ENCODE results near the gene PEAK1. TPM values are rescaled to one million over a fixed set of nuclear protein-coding genes. Genes with fewer than 3 reads are reported as not detected.

PEAK1 gene
- polyA plus RNA-seq, 2 of the 4 experiments (the other 2 are of a cell fraction), result 7.5 to 13.7 TPM

- DNase-seq (ENCODE audit: low read depth in 1 of 2, low spot score in 1 of 2), result no peak
- TF ChIP-seq CEBPB (IDR thresholded peaks at IDR 0.05), result 0 out of 4 replicates have a peak, but pooled peaks of 1 of the 2 experiments have one; percentile 18
- no peak for TF ChIP-seq NFE2L2 (conservative IDR thresholded peaks at IDR 0.05; ENCODE audit: low read length)
- H3K9me3 ChIP-seq, result no peaks in the 10 kb centered on the region
- no peak for ATAC-seq
- no peaks in the 10 kb centered on the region for H3K4me1 ChIP-seq
- H3K4me2 ChIP-seq, result no peak overlapping the region
- no peak for FAIRE-seq
- POLR2A ChIA-PET, result no interaction called here
- no peak overlapping the region for H3K27ac ChIP-seq
- H3K4me3 ChIP-seq, result no peak overlapping the region
- 92% methylated on average over 1 of the region's 1 CpG for WGBS (ENCODE audit: missing lambda C conversion rate)
- CTCF ChIA-PET, result no interaction called here
These were observed 34.4 kb upstream of the PEAK1 start for GRCh38 chr15:77454265-77454664.

- 54% methylated on average over 4 of the region's 4 CpGs for WGBS (ENCODE audit: missing lambda C conversion rate)
- H3K4me1 ChIP-seq, result no peaks in the 10 kb centered on the region
- POLR2A ChIA-PET, result no interaction called here
- H3K27ac ChIP-seq, result no peak overlapping the region
- no peaks in the 10 kb centered on the region for H3K9me3 ChIP-seq
- no peak overlapping the region for H3K4me3 ChIP-seq
- TF ChIP-seq RCOR1 (IDR thresholded peaks at IDR 0.05; ENCODE audit: low read depth, low read length) (no peak), SMC3 (IDR thresholded peaks at IDR 0.05) (no peak), KDM1A (IDR thresholded peaks at IDR 0.05; ENCODE audit: low read depth) (no peak), E2F6 (IDR thresholded peaks at IDR 0.05; ENCODE audit: borderline replicate concordance, low read depth) (no peak), BHLHE40 (IDR thresholded peaks at IDR 0.05; ENCODE audit: low read depth, low read length) (no peak), NPAS2 (CRISPR knock-in tag; IDR thresholded peaks at IDR 0.05; ENCODE audit: borderline replicate concordance) (no peak), MAFK (IDR thresholded peaks at IDR 0.05; ENCODE audit: partially characterized antibody) (no peak), FOSB (CRISPR knock-in tag; IDR thresholded peaks at IDR 0.05) (no peak), SREBF2 (IDR thresholded peaks at IDR 0.05) (no peak), TFCP2L1 (CRISPR knock-in tag; IDR thresholded peaks at IDR 0.05) (no peak), POLR2A (IDR thresholded peaks at IDR 0.05; ENCODE audit: low read length) (no peak), NR3C1 (IDR thresholded peaks at IDR 0.05) (no peak), JUNB (IDR thresholded peaks at IDR 0.05) (no peak), USF2 (IDR thresholded peaks at IDR 0.05) (no peak)
- no peak overlapping the region for H3K4me2 ChIP-seq
- CTCF ChIA-PET, result interaction anchor here (1.2 to 2.6 kb wide), 2 partner anchors 11 to 26 kb away, joined by 5 to 7 read pairs; partner anchors contain the start of gene HMG20A
- DNase-seq (ENCODE audit: low read depth in 1 of 2, low spot score in 1 of 2) (no peak), FAIRE-seq (peak; percentile 51), ATAC-seq (no peak)
These were observed 27.0 kb upstream of the PEAK1 start for GRCh38 chr15:77446840-77447390.

- Histone ChIP-seq H3K9me3 (no peaks in the 10 kb centered on the region), H3K4me2 (no peak overlapping the region), H3K27ac (no peak overlapping the region), H3K4me3 (no peak overlapping the region), H3K4me1 (peaks cover 6% of the 10 kb centered on the region; the same call in 1 of the 3 replicates)
- FAIRE-seq (no peak), DNase-seq (ENCODE audit: low read depth in 1 of 2, low spot score in 1 of 2) (peak in 1 of 2 experiments; percentile 20), ATAC-seq (peak in 1 of 2 experiments; percentile 54; a peak in 3 of 6 replicates)
- WGBS (ENCODE audit: missing lambda C conversion rate), result 83% methylated on average over 3 of the region's 3 CpGs
- CTCF ChIA-PET, result interaction anchor here (0.8 to 1.4 kb wide), 4 partner anchors 18 to 352 kb away, joined by 3 read pairs; no protein-coding TSS in a partner anchor
- TF ChIP-seq GATA3 (IDR thresholded peaks at IDR 0.05; ENCODE audit: borderline replicate concordance) (no peak), HOXB5 (CRISPR knock-in tag; IDR thresholded peaks at IDR 0.05) (no peak), POLR2A (IDR thresholded peaks at IDR 0.05; ENCODE audit: low read length) (no peak)
- POLR2A ChIA-PET, result no interaction called here
These were observed 20.6 kb upstream of the PEAK1 start for GRCh38 chr15:77440378-77440999.

- FAIRE-seq (no peak), DNase-seq (ENCODE audit: low read depth in 1 of 2, low spot score in 1 of 2) (no peak), ATAC-seq (no peak)
- no peak for TF ChIP-seq PHF8 (IDR thresholded peaks at IDR 0.05; ENCODE audit: borderline replicate concordance, low read depth)
- CTCF ChIA-PET, result interaction anchor here (0.6 to 1.3 kb wide), 5 partner anchors 11 to 318 kb away, joined by 3 to 4 read pairs (median 3); no protein-coding TSS in a partner anchor
- Histone ChIP-seq H3K4me3 (no peak overlapping the region), H3K4me2 (no peak overlapping the region), H3K4me1 (peaks cover 6% of the 10 kb centered on the region; the same call in 1 of the 3 replicates), H3K27ac (no peak overlapping the region), H3K9me3 (no peaks in the 10 kb centered on the region)
- 94% methylated on average over 4 of the region's 4 CpGs for WGBS (ENCODE audit: missing lambda C conversion rate)
- POLR2A ChIA-PET, result no interaction called here
These were observed 17.4 kb upstream of the PEAK1 start for GRCh38 chr15:77437264-77437663.

Measured in A549 (cell line).